K562 (cell line): Measurements from ENCODE around the gene LIAS. TPM values are rescaled to one million over a fixed set of nuclear protein-coding genes. Genes with fewer than 3 reads are reported as not detected.

Source experiments
- ATF4 ChIP-seq: fragments of 450-650 bp; formaldehyde crosslinking; IDR thresholded peaks from 2 replicates; pipeline ENCODE4 v1.4.0; 2022; ENCODE audit warnings: mild to moderate bottlenecking, moderate library complexity
- CHD1 ChIP-seq: fragments of 200-600 bp; sonication (generic); IDR thresholded peaks from one replicate; pipeline ENCODE4 v1.6.1; 2012; ENCODE audit warnings: mild to moderate bottlenecking, moderate library complexity, low read length, inconsistent platforms
- CHD2 ChIP-seq: IDR thresholded peaks from 2 replicates; pipeline ENCODE4 v1.6.1; 2011; ENCODE audit warnings: low read depth, low read length
- CTCFL ChIP-seq: IDR thresholded peaks from 2 replicates; pipeline ENCODE4 v1.6.1; 2011; ENCODE audit warnings: borderline replicate concordance, low read depth, mild to moderate bottlenecking, moderate library complexity, low read length; ENCODE audit not compliant: insufficient read depth, poor library complexity, severe bottlenecking
- GATA2 ChIP-seq: sonication (generic); formaldehyde crosslinking; IDR thresholded peaks from 2 replicates; pipeline ENCODE4 v1.4.0; 2020; ENCODE audit warnings: mild to moderate bottlenecking, missing genetic modification reagents
- KDM2B ChIP-seq: fragments of 250-450 bp; sonication (Bioruptor Pico); IDR thresholded peaks from 2 replicates; pipeline ENCODE4 v1.8.0; 2021; ENCODE audit warnings: mild to moderate bottlenecking, moderate library complexity
- L3MBTL2 ChIP-seq: fragments of 450-650 bp; IDR thresholded peaks from 2 replicates; pipeline ENCODE4 v1.6.1; 2016; ENCODE audit warnings: mild to moderate bottlenecking, moderate library complexity
- LARP7 ChIP-seq: fragments of 450-650 bp; IDR thresholded peaks from 2 replicates; pipeline ENCODE4 v1.6.1; 2016
- MCM2 ChIP-seq: fragments of 450-650 bp; IDR thresholded peaks from 2 replicates; pipeline ENCODE4 v1.6.1; 2017; ENCODE audit warnings: low read depth, mild to moderate bottlenecking
- NCOA1 ChIP-seq: fragments of 450-650 bp; IDR thresholded peaks from 2 replicates; pipeline ENCODE4 v1.6.1; 2016; ENCODE audit warnings: low read depth
- NR2C2 ChIP-seq, 2 experiments: fragments of 200-800 bp in 1 of 2; sonication (Bioruptor generic) in 1 of 2; sonication (generic) in 1 of 2; formaldehyde crosslinking in 1 of 2; IDR thresholded peaks; 2 replicates each; pipeline versions ENCODE4 v1.6.1 to v1.8.0; 2016 to 2022; ENCODE audit warnings: mild to moderate bottlenecking in 1 of 2, missing compliant biosample characterization in 1 of 2, missing genetic modification characterization in 1 of 2, missing genetic modification reagents in 1 of 2
- RFX7 ChIP-seq: fragments of 250-450 bp; sonication (Bioruptor Pico); IDR thresholded peaks from 2 replicates; pipeline ENCODE4 v1.5.1; 2021; ENCODE audit warnings: mild to moderate bottlenecking
- TAF9B ChIP-seq: fragments of 450-650 bp; IDR thresholded peaks from 2 replicates; pipeline ENCODE4 v1.6.1; 2018; ENCODE audit warnings: mild to moderate bottlenecking; ENCODE audit not compliant: partially characterized antibody
- ZNF212 ChIP-seq: fragments of 450-650 bp; formaldehyde crosslinking; IDR thresholded peaks from 2 replicates; pipeline ENCODE4 v1.4.0; 2020; ENCODE audit warnings: mild to moderate bottlenecking
- ZNF696 ChIP-seq: fragments of 250-450 bp; sonication (Bioruptor Pico); conservative IDR thresholded peaks from 2 replicates; pipeline ENCODE4 v1.4.0; 2020; ENCODE audit warnings: mild to moderate bottlenecking, moderate library complexity
- ZSCAN32 ChIP-seq: fragments of 450-650 bp; formaldehyde crosslinking; IDR thresholded peaks from 2 replicates; pipeline ENCODE4 v1.4.0; 2020; ENCODE audit warnings: mild to moderate bottlenecking, moderate library complexity
- polyA plus RNA-seq, 8 experiments: library from polyadenylated mRNA; depleted of rRNA in 4 of 8; stranded (reverse) in 5 of 8; unstranded in 3 of 8; fragments of >200 nt; fragmentation: Nextera tagmentation in 2 of 8; fragmentation: Illumina TruSeq in 1 of 8; extraction: Ambion mirVana in 2 of 8; extraction: Trizol in 1 of 8; gene quantifications; 2 replicates each; pipeline versions ENCODE4 v1.2.1 to v1.2.3, GENCODE V29; 2011 to 2014; ENCODE audit warnings: inconsistent platforms in 1 of 8, missing spikeins in 1 of 8
- total RNA-seq, 7 experiments: library from RNA; depleted of rRNA in 6 of 7; stranded (reverse); fragments of >200 nt in 6 of 7; fragmentation: Illumina TruSeq in 2 of 7; extraction: Trizol in 2 of 7; gene quantifications; 2 replicates each; pipeline versions ENCODE4 v1.2.1 to v1.2.3, GENCODE V29; 2011 to 2021; ENCODE audit warnings: low replicate concordance in 1 of 7
- TF ChIP-seq, protein P1 (sequence below): fragments of 450-650 bp; formaldehyde crosslinking; IDR thresholded peaks from 2 replicates; pipeline ENCODE4 v1.4.0; 2020; ENCODE audit warnings: mild to moderate bottlenecking
- TF ChIP-seq, protein P2 (sequence below): fragments of 450-650 bp; IDR thresholded peaks from 2 replicates; pipeline ENCODE4 v1.6.1; 2014; ENCODE audit warnings: low read depth, mild to moderate bottlenecking, moderate library complexity, borderline replicate concordance
- TF ChIP-seq, protein P3 (sequence below): sonication (generic); formaldehyde crosslinking; IDR thresholded peaks from 2 replicates; pipeline ENCODE4 v1.8.1; 2023; ENCODE audit warnings: mild to moderate bottlenecking, missing genetic modification reagents

LIAS gene
- total and polyA plus RNA-seq, 9 of the 15 experiments (the other 6 are each of a cell fraction or from before 2014, with no cell fraction given) = 21.9 to 57.1 (median 42.1) TPM

GRCh38 chr4:39458505-39459300, at the start of gene LIAS, which contains the start of gene RPL9 (continued):
- TF ChIP-seq KDM2B (no peak), ZNF212 (CRISPR knock-in tag) (no peak), CHD1 (no peak), CHD2 (peak; percentile 37; the same call in 1 of the 2 replicates), LARP7 (peak; percentile 75; the same call in 1 of the 2 replicates), TAF9B (peak; percentile 98), NCOA1 (peak; percentile 88), L3MBTL2 (peak; percentile 74), ZNF696 (CRISPR knock-in tag) (no peak), MCM2 (no peak), GATA2 (CRISPR knock-in tag) (no peak), ZSCAN32 (CRISPR knock-in tag) (peak; percentile 89), RFX7 (CRISPR knock-in tag) (no peak), ATF4 (peak; percentile 82), CTCFL (no peak), NR2C2 (CRISPR knock-in tag; IDR thresholded peaks at IDR 0.05) (no peak), NR2C2 (tag; IDR thresholded peaks at IDR 0.05) (peak; percentile 74)
- TF ChIP-seq, protein P1, sequence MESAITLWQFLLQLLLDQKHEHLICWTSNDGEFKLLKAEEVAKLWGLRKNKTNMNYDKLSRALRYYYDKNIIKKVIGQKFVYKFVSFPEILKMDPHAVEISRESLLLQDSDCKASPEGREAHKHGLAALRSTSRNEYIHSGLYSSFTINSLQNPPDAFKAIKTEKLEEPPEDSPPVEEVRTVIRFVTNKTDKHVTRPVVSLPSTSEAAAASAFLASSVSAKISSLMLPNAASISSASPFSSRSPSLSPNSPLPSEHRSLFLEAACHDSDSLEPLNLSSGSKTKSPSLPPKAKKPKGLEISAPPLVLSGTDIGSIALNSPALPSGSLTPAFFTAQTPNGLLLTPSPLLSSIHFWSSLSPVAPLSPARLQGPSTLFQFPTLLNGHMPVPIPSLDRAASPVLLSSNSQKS (CRISPR knock-in tag) = no peak
- TF ChIP-seq, protein P2, sequence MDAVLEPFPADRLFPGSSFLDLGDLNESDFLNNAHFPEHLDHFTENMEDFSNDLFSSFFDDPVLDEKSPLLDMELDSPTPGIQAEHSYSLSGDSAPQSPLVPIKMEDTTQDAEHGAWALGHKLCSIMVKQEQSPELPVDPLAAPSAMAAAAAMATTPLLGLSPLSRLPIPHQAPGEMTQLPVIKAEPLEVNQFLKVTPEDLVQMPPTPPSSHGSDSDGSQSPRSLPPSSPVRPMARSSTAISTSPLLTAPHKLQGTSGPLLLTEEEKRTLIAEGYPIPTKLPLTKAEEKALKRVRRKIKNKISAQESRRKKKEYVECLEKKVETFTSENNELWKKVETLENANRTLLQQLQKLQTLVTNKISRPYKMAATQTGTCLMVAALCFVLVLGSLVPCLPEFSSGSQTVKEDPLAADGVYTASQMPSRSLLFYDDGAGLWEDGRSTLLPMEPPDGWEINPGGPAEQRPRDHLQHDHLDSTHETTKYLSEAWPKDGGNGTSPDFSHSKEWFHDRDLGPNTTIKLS = peak; percentile 47; the same call in 1 of the 2 replicates
- TF ChIP-seq, protein P3, sequence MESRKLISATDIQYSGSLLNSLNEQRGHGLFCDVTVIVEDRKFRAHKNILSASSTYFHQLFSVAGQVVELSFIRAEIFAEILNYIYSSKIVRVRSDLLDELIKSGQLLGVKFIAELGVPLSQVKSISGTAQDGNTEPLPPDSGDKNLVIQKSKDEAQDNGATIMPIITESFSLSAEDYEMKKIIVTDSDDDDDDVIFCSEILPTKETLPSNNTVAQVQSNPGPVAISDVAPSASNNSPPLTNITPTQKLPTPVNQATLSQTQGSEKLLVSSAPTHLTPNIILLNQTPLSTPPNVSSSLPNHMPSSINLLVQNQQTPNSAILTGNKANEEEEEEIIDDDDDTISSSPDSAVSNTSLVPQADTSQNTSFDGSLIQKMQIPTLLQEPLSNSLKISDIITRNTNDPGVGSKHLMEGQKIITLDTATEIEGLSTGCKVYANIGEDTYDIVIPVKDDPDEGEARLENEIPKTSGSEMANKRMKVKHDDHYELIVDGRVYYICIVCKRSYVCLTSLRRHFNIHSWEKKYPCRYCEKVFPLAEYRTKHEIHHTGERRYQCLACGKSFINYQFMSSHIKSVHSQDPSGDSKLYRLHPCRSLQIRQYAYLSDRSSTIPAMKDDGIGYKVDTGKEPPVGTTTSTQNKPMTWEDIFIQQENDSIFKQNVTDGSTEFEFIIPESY (CRISPR knock-in tag) = peak; percentile 61
